Adrenal gland (tissue), 12 donors: Measurements from ENCODE around the gene RABL2A. TPM values are rescaled to one million over a fixed set of nuclear protein-coding genes. Genes with fewer than 3 reads are reported as not detected.
"Not testable (repeated sequence)": the region's sequence is repeated elsewhere in the genome, so short reads cannot be mapped to it uniquely, and the experiment has no call there.

Experiments used
- DNase-seq, 7 donors: peaks; one replicate each; pipeline ENCODE4 v3.0.0-alpha.2; 2019 to 2020
- H3K27ac ChIP-seq, 5 donors: fragments of 200-600 bp; sonication (generic) in 4 of 5; 1 replicate in 3 of 5; 2 replicates in 2 of 5; pipeline versions ENCODE4 v1.5.1 to v1.8.0; 2016 to 2020; ENCODE audit warnings: mild to moderate bottlenecking in 1 of 5
- H3K27me3 ChIP-seq: fragments of 200-600 bp; 2 replicates; pipeline ENCODE4 v1.8.0; 2021
- H3K36me3 ChIP-seq, 2 donors: fragments of 200-600 bp; replicated peaks in 1 of 2; 1 replicate in 1 of 2; 2 replicates in 1 of 2; pipeline versions ENCODE4 v1.5.1 to v1.8.0; 2018 to 2022
- H3K4me1 ChIP-seq, 2 donors: fragments of 200-600 bp; replicated peaks in 1 of 2; 1 replicate in 1 of 2; 2 replicates in 1 of 2; pipeline versions ENCODE4 v1.5.1 to v1.8.0; 2018 to 2021
- H3K4me3 ChIP-seq, 4 donors: fragments of 200-600 bp; sonication (generic) in 3 of 4; one replicate each; pipeline ENCODE4 v1.5.1; 2016 to 2018
- H3K9me3 ChIP-seq, 3 donors: fragments of 200-600 bp; sonication (generic) in 1 of 3; replicated peaks in 1 of 3; 1 replicate in 2 of 3; 2 replicates in 1 of 3; pipeline versions ENCODE4 v1.5.1 to v1.8.0; 2016 to 2021
- POLR2A ChIP-seq, 2 donors: fragments of 450-650 bp; IDR thresholded peaks; one replicate each; pipeline ENCODE4 v1.6.1; 2017; ENCODE audit warnings: antibody characterized with exemption in 2 of 2, mild to moderate bottlenecking in 2 of 2, moderate library complexity in 1 of 2
- WGBS, 4 donors: extraction: QIAGEN DNeasy Blood & Tissue Kit in 2 of 4; methylation state at CpG; one replicate each; pipeline versions ENCODE4 v1.1.5 to v1.1.7; 2013 to 2017; 5-methylcytosine and 5-hydroxymethylcytosine counted together
- intact Hi-C, 2 donors: fragments of 100-400 bp; cut with DNase I; formaldehyde crosslinking; loops; one replicate each; pipeline versions ENCODE4 v1.14.1 to v1.15.0; 2022 to 2023
- microRNA-seq, 3 donors: library from miRNA; unstranded; fragments of <30 nt; microRNA quantifications; one replicate each; pipeline ENCODE4, GENCODE V29; 2017 to 2020
- polyA plus RNA-seq, 3 donors: library from polyadenylated mRNA; stranded (reverse); fragments of 200-250 nt in 2 of 3; fragments of 350-450 nt in 1 of 3; fragmentation: Illumina TruSeq in 1 of 3; extraction: RNeasy Lipid Tissue Mini Kit (QIAGEN cat#74804) in 1 of 3; gene quantifications; one replicate each; pipeline ENCODE4 v1.2.3, GENCODE V29; 2013 to 2014
- small RNA-seq, 2 donors: library from RNA; depleted of rRNA; stranded (forward); fragments of <200 nt; gene quantifications; one replicate each; pipeline ENCODE3, GENCODE V24; 2016
- total RNA-seq, 9 donors: library from RNA; depleted of rRNA in 4 of 9; stranded (reverse); fragments of >200 nt in 4 of 9; fragments of 120-200 nt in 1 of 9; fragmentation: NEBNext Ultra II Directional in 1 of 9; extraction: Animal tissue kit (Norgen Biotek cat#: 25700) in 1 of 9; gene quantifications; one replicate each; pipeline versions ENCODE4 v1.1.0 to v1.2.4, GENCODE V29; 2013 to 2023
- TF ChIP-seq, protein P1 (sequence below), 6 experiments: fragments of 450-650 bp in 4 of 6; fragments of 200-600 bp in 2 of 6; sonication (generic) in 1 of 6; IDR thresholded peaks; 1 replicate in 5 of 6; 2 replicates in 1 of 6; pipeline versions ENCODE4 v1.5.1 to v1.8.0; 2016 to 2021; ENCODE audit warnings: antibody characterized with exemption in 6 of 6, mild to moderate bottlenecking in 2 of 6, moderate library complexity in 1 of 6
- donor health status: healthy with polysubstance abuse.
- donor health status: Bipolar disorder and iron deficiency.
- donor health status: DM: yes; HTN: yes; CAD: no.
- donor health status: DM: no; HTN: no; CAD: no.
- donor health status: DM: no; HTN: no; CAD: no.
- donor health status: DM: yes; HTN: yes; CAD: no.

RABL2A gene
- total and polyA plus RNA-seq, 12 donors: 0.36 to 34.4 (median 10.6) TPM

GRCh38 chr2:113686537-113686936, 59.5 kb downstream of the RABL2A start:
- intact Hi-C loops: no loop called here
- Histone ChIP-seq H3K36me3 (no peaks in the 10 kb centered on the region), H3K4me3 (no peak overlapping the region), H3K4me1 (no peaks in the 10 kb centered on the region), H3K27me3 (no peaks in the 10 kb centered on the region), H3K9me3 (no peaks in the 10 kb centered on the region), H3K27ac (no peak overlapping the region)
- no peak for DNase-seq
- no peak for TF ChIP-seq POLR2A (IDR thresholded peaks at IDR 0.05)
- TF ChIP-seq, protein P1, sequence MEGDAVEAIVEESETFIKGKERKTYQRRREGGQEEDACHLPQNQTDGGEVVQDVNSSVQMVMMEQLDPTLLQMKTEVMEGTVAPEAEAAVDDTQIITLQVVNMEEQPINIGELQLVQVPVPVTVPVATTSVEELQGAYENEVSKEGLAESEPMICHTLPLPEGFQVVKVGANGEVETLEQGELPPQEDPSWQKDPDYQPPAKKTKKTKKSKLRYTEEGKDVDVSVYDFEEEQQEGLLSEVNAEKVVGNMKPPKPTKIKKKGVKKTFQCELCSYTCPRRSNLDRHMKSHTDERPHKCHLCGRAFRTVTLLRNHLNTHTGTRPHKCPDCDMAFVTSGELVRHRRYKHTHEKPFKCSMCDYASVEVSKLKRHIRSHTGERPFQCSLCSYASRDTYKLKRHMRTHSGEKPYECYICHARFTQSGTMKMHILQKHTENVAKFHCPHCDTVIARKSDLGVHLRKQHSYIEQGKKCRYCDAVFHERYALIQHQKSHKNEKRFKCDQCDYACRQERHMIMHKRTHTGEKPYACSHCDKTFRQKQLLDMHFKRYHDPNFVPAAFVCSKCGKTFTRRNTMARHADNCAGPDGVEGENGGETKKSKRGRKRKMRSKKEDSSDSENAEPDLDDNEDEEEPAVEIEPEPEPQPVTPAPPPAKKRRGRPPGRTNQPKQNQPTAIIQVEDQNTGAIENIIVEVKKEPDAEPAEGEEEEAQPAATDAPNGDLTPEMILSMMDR (IDR thresholded peaks at IDR 0.05): no peak
- 88 to 90% (median 90%) methylated on average over 2 of the region's 2 CpGs for WGBS, 4 donors

GRCh38 chr2:113690871-113691270, 63.8 kb downstream of the RABL2A start:
- DNase-seq, H3K4me3 ChIP-seq, H3K36me3 ChIP-seq, intact Hi-C loops, H3K9me3 ChIP-seq, H3K27ac ChIP-seq, H3K4me1 ChIP-seq, H3K27me3 ChIP-seq: not testable (repeated sequence)
- WGBS, 4 donors: 58 to 72% (median 61%) methylated on average over 3 of the region's 3 CpGs

Small RNAs within 50 kb of the gene (microRNA-seq; reads per million reads assigned to microRNA genes)
- 0 reads per million in 3 donors for gene MIR1302-3

Small RNAs within 50 kb of the gene (small RNA-seq; reads per million reads assigned to genes)
- 0 reads per million in 2 donors for gene MIR1302-3
- 0 reads per million in 2 donors for gene RNU6-744P

Other genes with a start within 250 kb of the RABL2A start
- gene ZNG1B, start 189.6 kb upstream of the RABL2A start, total RNA-seq: 10 to 100 TPM; 12.4 to 77.1 (median 38.2) TPM
- gene ZNG1B, start 189.6 kb upstream of the RABL2A start, polyA plus RNA-seq: 10 to 100 TPM; 34.1 to 85.1 (median 55.6) TPM
- under 1 TPM in 6 of 9 donors, not detected in 3; 0.11 to 0.34 (median 0.26) TPM for gene FOXD4L1, start 128.6 kb upstream of the RABL2A start, total RNA-seq
- gene FOXD4L1, start 128.6 kb upstream of the RABL2A start, polyA plus RNA-seq: 1 to 10 TPM in 1 of 3 donors, under 1 TPM in 2; 0.07 to 5.0 (median 0.47) TPM
- 100 to 1,000 TPM; 124 to 466 (median 231) TPM for gene SLC35F5, start 129.4 kb downstream of the RABL2A start, total RNA-seq
- gene SLC35F5, start 129.4 kb downstream of the RABL2A start, polyA plus RNA-seq: 100 to 1,000 TPM in 1 of 3 donors, 10 to 100 TPM in 2; 22.5 to 141 (median 49.9) TPM